GM12891 (cell line): ENCODE results near the gene TREML4.

Source experiments
- DNase-seq: peaks from one replicate; pipeline ENCODE4 v3.0.0; 2011; ENCODE audit warnings: low spot score; ENCODE audit not compliant: insufficient read length
- FAIRE-seq: peaks from 2 replicates; lab custom pipeline; 2011; peaks lifted over from hg19 to GRCh38; lab: Jason Lieb, UNC
- PAX5 ChIP-seq: IDR thresholded peaks from 2 replicates; pipeline ENCODE4 v1.6.1; 2011; ENCODE audit warnings: low read length, moderate library complexity, mild to moderate bottlenecking; ENCODE audit not compliant: insufficient read depth, severe bottlenecking
- POLR2A ChIP-seq: IDR thresholded peaks from 2 replicates; pipeline ENCODE4 v1.6.1; 2011; ENCODE audit warnings: low read depth, low read length, control low read depth
- POLR2AphosphoS5 ChIP-seq: IDR thresholded peaks from 2 replicates; pipeline ENCODE4 v1.6.1; 2011; ENCODE audit warnings: low read depth, low read length, control low read depth
- POU2F2 ChIP-seq: IDR thresholded peaks from 2 replicates; pipeline ENCODE4 v1.6.1; 2011; ENCODE audit warnings: low read depth, mild to moderate bottlenecking, control low read depth, low read length, moderate library complexity
- SPI1 ChIP-seq: IDR thresholded peaks from 2 replicates; pipeline ENCODE4 v1.6.1; 2011; ENCODE audit warnings: low read depth, low read length, control low read depth
- TAF1 ChIP-seq: IDR thresholded peaks from 2 replicates; pipeline ENCODE4 v1.6.1; 2011; ENCODE audit warnings: low read depth, low read length, control low read depth

The TREML4 gene

DNA sequence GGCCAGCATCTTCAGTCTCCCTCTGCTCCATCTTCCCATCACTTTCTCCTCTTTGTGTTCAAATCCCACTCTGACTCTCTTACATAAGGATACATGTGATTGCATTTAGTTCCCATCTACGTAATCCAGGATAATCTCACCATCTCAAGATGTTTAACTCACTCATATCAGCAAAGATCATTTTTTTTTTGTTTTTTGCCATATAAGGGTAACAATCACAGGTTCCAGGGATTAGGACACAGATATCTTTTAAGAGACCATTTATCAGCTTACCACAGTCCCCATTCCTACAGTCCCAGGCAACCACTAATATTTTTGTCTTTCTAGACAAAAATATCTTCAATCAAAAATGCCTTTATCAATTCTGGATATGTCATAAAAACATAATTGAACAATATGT, 24.0 kb upstream of the TREML4 start:
- FAIRE-seq (no peak), DNase-seq (no peak)
- TF ChIP-seq TAF1 (no peak), SPI1 (no peak), POLR2AphosphoS5 (no peak), PAX5 (no peak), POLR2A (no peak), POU2F2 (no peak)

DNA sequence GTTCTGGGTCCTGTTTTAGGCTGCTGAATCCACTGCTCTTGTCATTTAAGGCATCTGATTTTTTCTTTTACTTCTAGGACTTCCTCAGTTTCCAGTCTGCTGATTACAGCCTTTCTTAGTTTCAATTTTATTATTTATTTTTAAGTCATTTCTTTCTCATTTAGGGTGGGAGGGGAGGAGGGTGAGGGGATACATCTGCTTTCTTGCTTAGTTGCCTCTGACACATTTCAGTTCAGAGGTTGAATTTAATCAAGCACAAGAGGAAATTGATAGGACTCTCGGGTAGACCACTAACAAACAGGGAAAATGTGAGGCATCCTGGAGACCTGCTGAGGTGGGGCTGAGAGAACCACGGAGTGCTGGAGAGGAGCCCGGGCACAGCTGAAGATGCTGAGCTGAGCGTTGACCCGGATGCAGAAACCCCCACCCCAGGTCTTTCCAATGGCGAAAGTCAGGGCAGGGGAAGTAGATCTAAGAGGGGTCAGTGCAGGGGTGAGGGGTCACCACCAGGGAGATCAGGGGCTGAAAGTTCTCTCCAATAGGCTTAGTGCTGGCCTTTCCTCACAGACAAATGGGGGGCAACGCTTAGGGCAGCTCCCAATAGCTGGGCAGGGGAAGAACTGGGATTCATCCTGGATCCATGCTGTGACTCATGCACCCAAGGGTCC, 19.6 kb upstream of the TREML4 start:
- FAIRE-seq (peak; percentile 51), DNase-seq (no peak)
- TF ChIP-seq TAF1 (no peak), SPI1 (peak; percentile 43; the same call in 1 of the 2 replicates)

DNA sequence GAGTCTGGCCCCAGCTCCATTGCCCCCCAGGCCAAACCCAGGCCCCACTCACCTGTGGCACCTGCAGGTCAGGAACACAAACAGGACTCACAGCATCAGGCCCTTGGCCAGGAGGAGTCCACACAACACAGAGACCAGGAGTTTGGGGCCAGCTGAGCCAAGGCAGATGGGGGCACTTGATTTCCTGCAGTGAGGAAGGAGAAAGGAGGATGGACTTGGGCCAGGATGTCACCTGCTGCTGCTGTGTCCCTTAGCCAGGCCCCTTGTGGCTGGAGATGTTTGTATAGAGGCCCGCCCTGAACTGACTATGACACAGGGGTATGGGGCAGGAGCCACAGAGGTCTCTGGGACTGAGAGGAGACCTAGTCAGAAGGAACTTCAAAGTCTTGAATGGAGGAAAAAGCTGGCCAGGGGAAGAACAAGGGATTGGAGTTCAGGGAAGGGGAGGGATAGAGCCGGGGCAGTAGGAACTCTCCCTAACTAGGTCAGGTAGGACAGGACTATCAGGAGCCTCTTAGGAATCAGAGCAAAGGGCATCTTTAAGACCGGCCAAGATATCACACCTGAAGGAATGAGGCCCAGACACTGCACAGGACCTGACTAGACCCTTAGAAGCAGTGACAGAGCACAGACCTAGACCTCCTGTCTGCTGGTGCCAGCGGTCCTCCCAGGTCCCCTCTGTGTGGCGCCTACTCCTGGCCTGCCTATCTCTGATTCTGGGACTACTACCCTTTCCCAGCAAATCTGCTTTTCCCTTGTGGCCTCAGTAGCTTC, 18.4 kb upstream of the TREML4 start:
- no peak for DNase-seq
- TF ChIP-seq POU2F2 (no peak), SPI1 (no peak), POLR2AphosphoS5 (no peak), PAX5 (no peak), TAF1 (no peak), POLR2A (no peak)
- peak; percentile 47 for FAIRE-seq

DNA sequence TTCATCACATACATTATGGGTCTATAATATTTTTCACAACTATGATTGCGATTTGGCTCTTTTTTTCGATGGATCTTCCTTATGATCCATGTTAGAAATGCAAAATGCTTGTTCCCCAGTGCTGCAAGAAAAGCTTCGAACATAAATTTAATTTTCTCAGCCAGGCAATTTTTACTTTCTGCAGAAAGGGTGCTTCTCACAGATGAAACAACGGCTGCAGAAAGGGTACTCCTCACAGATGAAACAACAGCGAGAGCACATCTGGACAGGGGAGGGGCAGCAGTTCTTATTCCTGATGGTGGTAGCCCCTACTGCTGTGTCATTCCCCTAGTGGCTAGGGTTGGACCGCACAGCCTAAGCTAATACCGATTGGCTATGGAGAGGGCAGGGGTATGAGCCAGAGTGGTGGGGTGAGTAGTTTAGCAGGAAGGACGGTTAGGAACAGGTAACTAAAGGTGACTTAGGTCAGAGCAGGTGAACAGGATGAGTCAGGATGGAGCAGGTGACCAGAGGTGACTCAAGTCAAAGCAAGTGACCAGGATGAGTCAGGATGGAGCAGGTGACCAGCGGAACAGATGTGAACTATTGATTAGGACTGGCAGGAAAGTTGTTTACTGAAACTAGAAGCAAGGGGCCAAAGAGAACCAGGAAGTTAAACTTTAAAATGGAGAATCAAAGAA, 13.4 kb upstream of the TREML4 start:
- DNase-seq (no peak), FAIRE-seq (no peak)
- TF ChIP-seq TAF1 (no peak), POU2F2 (no peak)

DNA sequence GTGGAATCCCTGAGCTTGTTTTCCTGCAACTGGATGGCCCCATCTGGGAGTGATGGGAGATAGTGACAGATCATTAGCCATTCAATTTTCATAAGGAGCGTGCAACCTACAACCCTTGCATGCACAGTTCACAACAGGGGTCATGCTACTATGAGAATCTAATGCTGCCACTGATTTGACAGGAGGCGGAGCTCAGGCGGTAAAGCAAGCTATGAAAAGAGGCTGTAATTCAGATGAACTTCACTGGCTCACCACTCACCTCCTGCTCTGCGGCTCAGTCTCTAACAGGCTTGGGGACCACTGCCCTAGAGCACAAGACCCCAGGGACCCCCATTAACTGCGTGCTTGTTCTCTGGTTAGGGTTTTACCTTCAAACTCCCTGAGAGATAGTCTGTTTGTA, 12.4 kb upstream of the TREML4 start:
- FAIRE-seq (no peak), DNase-seq (no peak)
- TF ChIP-seq PAX5 (no peak), POU2F2 (no peak), POLR2A (no peak), POLR2AphosphoS5 (no peak), TAF1 (no peak), SPI1 (no peak)

DNA sequence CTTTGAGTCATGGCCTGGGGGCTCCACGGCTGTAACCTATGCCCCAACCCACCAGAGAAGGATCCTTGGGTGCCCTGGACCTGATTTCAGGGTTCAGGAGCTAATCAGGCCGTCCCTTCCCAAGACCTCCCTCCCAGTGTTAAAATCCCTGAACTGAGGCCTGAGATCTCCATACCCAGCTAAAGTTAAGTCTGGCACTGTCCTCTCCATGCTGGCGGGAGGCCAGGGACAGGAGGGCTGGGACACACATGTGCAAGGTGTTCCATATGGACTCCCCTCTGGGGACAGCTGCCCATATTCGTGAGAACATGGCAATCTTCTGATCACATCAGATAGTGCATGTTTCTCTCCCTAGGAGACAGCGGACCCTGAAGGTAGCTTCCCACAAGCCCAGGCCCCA, 11.5 kb upstream of the TREML4 start:
- no peak for FAIRE-seq
- TF ChIP-seq POU2F2: no peak
- TF ChIP-seq TAF1: no peak
- TF ChIP-seq SPI1: no peak
- TF ChIP-seq POLR2A: no peak
- TF ChIP-seq PAX5: no peak
- TF ChIP-seq POLR2AphosphoS5: no peak
- DNase-seq: no peak

DNA sequence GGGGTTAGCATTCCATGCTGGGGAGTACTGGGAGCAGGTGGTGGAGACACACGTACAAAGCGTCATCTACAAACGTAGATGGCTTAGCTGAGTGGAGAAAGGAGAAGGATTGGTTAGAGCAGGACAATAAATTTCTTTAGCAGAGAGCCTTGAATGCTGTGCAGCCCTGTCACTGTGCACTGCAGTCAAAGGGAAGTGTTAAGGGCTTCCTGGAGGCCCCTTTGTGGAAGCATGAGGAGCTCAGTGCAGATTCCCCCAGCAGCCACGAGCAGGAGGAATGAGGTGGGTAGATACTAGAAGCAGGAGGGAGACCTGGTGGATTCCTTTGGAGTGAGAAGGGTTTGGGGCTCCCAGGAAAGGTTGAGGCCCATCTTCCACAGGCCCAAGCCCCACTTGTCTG, 6.1 kb upstream of the TREML4 start:
- DNase-seq (no peak), FAIRE-seq (no peak)
- TF ChIP-seq POU2F2: no peak
- no peak for TF ChIP-seq POLR2AphosphoS5
- no peak for TF ChIP-seq POLR2A
- TF ChIP-seq SPI1: no peak
- TF ChIP-seq PAX5: no peak
- TF ChIP-seq TAF1: no peak

DNA sequence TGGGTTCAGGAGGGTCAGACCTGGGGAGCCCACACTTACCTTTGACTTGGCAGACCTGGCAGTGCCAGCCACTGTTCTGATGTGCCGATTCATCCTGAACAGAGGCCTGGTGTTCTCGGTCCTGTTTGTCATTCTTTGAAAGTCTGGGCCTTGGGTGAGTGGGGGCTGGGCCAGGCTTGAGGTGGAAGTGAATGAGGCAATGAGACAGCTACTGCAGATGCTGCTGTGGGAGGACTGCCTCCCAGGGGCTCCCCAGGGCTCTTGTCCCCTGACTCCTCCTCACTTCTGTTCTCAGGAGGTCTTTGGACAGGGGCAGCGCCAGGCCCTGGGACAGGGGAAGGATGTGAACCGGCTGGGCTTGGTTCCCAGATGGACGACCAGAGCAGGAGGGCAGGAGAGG, 5.6 kb upstream of the TREML4 start:
- no peak for TF ChIP-seq POU2F2
- no peak for TF ChIP-seq TAF1
- no peak for FAIRE-seq
- no peak for DNase-seq

DNA sequence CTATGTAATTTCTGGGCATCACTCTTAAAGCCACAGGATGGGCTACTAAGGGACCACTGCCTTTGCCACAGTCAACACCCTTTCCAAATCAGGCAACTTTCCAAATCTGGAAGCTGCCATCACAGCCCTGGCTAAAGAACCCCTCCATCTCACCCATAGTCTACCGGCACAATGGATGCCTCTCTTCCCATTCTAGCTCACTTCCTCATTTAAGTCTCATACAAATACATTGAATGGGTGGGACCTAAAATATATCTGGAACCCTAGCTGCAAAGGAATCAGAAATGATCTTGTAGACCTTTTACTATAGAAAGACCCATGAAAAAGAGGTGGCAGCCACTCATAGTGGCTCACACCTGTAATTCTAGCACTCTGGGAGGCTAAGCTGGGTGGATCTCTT, 3.3 kb upstream of the TREML4 start:
- no peak for DNase-seq
- TF ChIP-seq POU2F2 (no peak), POLR2AphosphoS5 (no peak), TAF1 (no peak), POLR2A (no peak), SPI1 (peak; percentile 58)
- no peak for FAIRE-seq

DNA sequence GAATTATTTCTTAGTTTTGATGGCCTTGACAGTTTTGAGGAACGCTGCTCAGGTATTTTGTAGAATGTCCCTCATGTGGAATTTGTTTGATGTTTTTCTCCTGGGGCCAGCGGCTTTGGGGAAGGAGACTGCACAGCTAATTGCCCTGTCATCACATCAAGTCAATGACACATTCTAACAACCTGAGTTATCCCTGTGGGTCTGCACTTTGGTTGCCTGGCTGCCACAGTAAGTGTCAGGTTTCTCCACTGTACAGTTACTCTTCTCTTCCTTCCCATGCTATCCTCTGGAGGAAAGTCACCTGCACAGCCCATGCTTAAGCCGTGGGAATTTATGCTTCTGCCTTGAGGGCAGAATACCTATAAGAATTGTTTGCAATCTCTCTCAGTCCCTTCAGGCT, 1.4 kb upstream of the TREML4 start:
- TF ChIP-seq TAF1: no peak
- no peak for TF ChIP-seq POLR2AphosphoS5
- no peak for TF ChIP-seq POU2F2
- TF ChIP-seq PAX5: no peak
- TF ChIP-seq POLR2A: no peak
- no peak for TF ChIP-seq SPI1
- FAIRE-seq (no peak), DNase-seq (no peak)
